KMS-11 (cell line): ENCODE measurements around the gene C2orf76.

Experiments
- H2AFZ ChIP-seq: fragments of 200-600 bp; sonication (generic); 2 replicates; pipeline ENCODE4 v1.6.1; 2016; ENCODE audit warnings: antibody characterized with exemption, mixed run types, low read depth
- H3K27ac ChIP-seq: fragments of 200-600 bp; sonication (generic); 2 replicates; pipeline ENCODE4 v1.6.1; 2016; ENCODE audit warnings: mild to moderate bottlenecking, mixed run types
- H3K27me3 ChIP-seq: fragments of 200-600 bp; sonication (generic); 2 replicates; pipeline ENCODE4 v1.6.1; 2017; ENCODE audit warnings: mild to moderate bottlenecking, low read depth, mixed run types, moderate library complexity; ENCODE audit not compliant: insufficient read depth
- H3K36me3 ChIP-seq: fragments of 200-600 bp; sonication (generic); 2 replicates; pipeline ENCODE4 v1.6.1; 2017; ENCODE audit warnings: mild to moderate bottlenecking, mixed run types; ENCODE audit not compliant: insufficient read depth
- H3K4me1 ChIP-seq: fragments of 200-600 bp; sonication (generic); 2 replicates; pipeline ENCODE4 v1.6.1; 2016; ENCODE audit warnings: mild to moderate bottlenecking, low read depth, mixed run types; ENCODE audit not compliant: poor library complexity, severe bottlenecking
- H3K4me2 ChIP-seq: fragments of 200-600 bp; sonication (generic); 2 replicates; pipeline ENCODE4 v1.7.0; 2016; ENCODE audit warnings: mild to moderate bottlenecking, mixed run types
- H3K4me3 ChIP-seq: fragments of 200-600 bp; sonication (generic); IDR thresholded peaks from 2 replicates; pipeline ENCODE4 v1.6.1; 2017; ENCODE audit warnings: low read depth, low read length, mixed read lengths; ENCODE audit not compliant: insufficient read depth
- H3K79me2 ChIP-seq: fragments of 200-600 bp; sonication (generic); 2 replicates; pipeline ENCODE4 v1.6.1; 2016; ENCODE audit warnings: low read depth, mixed run types; ENCODE audit not compliant: insufficient read depth
- H3K9ac ChIP-seq: fragments of 200-600 bp; sonication (generic); 2 replicates; pipeline ENCODE4 v1.6.1; 2016; ENCODE audit warnings: mild to moderate bottlenecking, mixed run types
- H4K20me1 ChIP-seq: fragments of 200-600 bp; sonication (generic); 2 replicates; pipeline ENCODE4 v1.6.1; 2016; ENCODE audit warnings: mild to moderate bottlenecking, mixed run types; ENCODE audit not compliant: insufficient read depth
- TF ChIP-seq, protein P1 (sequence below): fragments of 200-600 bp; sonication (generic); conservative IDR thresholded peaks from 2 replicates; pipeline ENCODE4 v1.6.1; 2017; ENCODE audit warnings: low read depth, mild to moderate bottlenecking, antibody characterized with exemption, low read length, moderate library complexity, mixed read lengths

C2orf76 gene

GRCh38 chr2:119333833-119334232 is 32.8 kb downstream of the C2orf76 start:
- Histone ChIP-seq H3K27me3 (no peaks in the 10 kb centered on the region), H3K4me2 (no peak overlapping the region), H3K36me3 (no peaks in the 10 kb centered on the region), H3K4me3 (no peak overlapping the region), H4K20me1 (no peaks in the 10 kb centered on the region), H2AFZ (no peak overlapping the region), H3K79me2 (no peaks in the 10 kb centered on the region), H3K9ac (no peak overlapping the region), H3K4me1 (no peaks in the 10 kb centered on the region), H3K27ac (no peak overlapping the region)
- TF ChIP-seq, protein P1, sequence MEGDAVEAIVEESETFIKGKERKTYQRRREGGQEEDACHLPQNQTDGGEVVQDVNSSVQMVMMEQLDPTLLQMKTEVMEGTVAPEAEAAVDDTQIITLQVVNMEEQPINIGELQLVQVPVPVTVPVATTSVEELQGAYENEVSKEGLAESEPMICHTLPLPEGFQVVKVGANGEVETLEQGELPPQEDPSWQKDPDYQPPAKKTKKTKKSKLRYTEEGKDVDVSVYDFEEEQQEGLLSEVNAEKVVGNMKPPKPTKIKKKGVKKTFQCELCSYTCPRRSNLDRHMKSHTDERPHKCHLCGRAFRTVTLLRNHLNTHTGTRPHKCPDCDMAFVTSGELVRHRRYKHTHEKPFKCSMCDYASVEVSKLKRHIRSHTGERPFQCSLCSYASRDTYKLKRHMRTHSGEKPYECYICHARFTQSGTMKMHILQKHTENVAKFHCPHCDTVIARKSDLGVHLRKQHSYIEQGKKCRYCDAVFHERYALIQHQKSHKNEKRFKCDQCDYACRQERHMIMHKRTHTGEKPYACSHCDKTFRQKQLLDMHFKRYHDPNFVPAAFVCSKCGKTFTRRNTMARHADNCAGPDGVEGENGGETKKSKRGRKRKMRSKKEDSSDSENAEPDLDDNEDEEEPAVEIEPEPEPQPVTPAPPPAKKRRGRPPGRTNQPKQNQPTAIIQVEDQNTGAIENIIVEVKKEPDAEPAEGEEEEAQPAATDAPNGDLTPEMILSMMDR: no peak

DNA sequence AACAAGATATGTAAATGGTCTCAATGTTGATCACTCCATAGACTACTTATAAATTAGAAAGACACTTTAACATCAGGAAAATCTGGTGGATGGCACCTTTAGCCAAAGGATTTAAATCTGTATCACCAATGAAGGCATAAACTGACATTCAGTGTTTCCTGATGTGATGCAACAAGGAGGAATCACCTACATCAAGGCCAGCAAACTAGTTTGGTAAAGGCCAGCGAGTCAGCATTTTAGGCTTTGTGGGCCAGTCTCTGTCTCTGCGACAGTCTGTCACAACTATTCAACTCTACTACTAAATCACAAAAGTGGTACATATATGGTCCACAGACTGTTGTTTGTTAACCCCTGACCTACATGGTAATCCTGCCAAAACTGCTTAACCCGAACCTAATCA is 33.3 kb downstream of the C2orf76 start:
- H3K4me1 ChIP-seq: no peaks in the 10 kb centered on the region
- H4K20me1 ChIP-seq: no peaks in the 10 kb centered on the region
- H3K36me3 ChIP-seq: no peaks in the 10 kb centered on the region
- no peaks in the 10 kb centered on the region for H3K27me3 ChIP-seq
- H3K4me3 ChIP-seq: no peak overlapping the region
- no peak overlapping the region for H3K4me2 ChIP-seq
- no peaks in the 10 kb centered on the region for H3K79me2 ChIP-seq
- no peak overlapping the region for H3K9ac ChIP-seq
- no peak overlapping the region for H2AFZ ChIP-seq
- no peak overlapping the region for H3K27ac ChIP-seq
- TF ChIP-seq, protein P1: no peak

GRCh38 chr2:119332953-119333352 is 33.7 kb downstream of the C2orf76 start:
- Histone ChIP-seq H2AFZ (no peak overlapping the region), H4K20me1 (no peaks in the 10 kb centered on the region), H3K27ac (no peak overlapping the region), H3K4me3 (no peak overlapping the region), H3K4me2 (no peak overlapping the region), H3K79me2 (no peaks in the 10 kb centered on the region), H3K9ac (no peak overlapping the region), H3K27me3 (no peaks in the 10 kb centered on the region), H3K36me3 (no peaks in the 10 kb centered on the region), H3K4me1 (no peaks in the 10 kb centered on the region)
- TF ChIP-seq, protein P1: no peak

DNA sequence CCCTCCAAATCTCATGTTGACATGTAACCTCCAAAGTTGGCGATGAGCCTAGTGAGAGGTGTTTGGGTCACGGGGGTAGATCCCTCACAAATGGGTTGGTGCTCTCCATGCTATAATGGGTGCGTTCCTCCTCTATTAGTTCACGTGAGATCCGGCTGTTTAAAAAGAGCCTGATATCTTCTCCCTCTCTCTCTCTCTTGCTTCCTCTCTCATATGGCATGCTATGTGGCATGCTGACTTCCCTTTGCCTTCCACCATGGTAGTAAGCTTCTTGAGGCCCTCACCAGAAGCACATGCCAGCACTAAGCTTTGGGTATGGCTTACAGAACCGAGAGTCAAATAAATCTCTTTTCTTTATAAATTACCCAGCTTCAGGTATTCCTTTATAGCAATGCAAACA is 39.2 kb downstream of the C2orf76 start:
- H3K9ac ChIP-seq: no peak overlapping the region
- H3K27ac ChIP-seq: no peak overlapping the region
- H3K36me3 ChIP-seq: no peaks in the 10 kb centered on the region
- no peaks in the 10 kb centered on the region for H3K27me3 ChIP-seq
- TF ChIP-seq, protein P1: no peak
- H4K20me1 ChIP-seq: no peaks in the 10 kb centered on the region
- no peak overlapping the region for H3K4me3 ChIP-seq
- no peak overlapping the region for H2AFZ ChIP-seq
- H3K79me2 ChIP-seq: no peaks in the 10 kb centered on the region
- no peaks in the 10 kb centered on the region for H3K4me1 ChIP-seq
- H3K4me2 ChIP-seq: no peak overlapping the region

GRCh38 chr2:119326938-119327337 is 39.7 kb downstream of the C2orf76 start:
- Histone ChIP-seq H3K27me3 (no peaks in the 10 kb centered on the region), H3K4me1 (no peaks in the 10 kb centered on the region), H2AFZ (no peak overlapping the region), H3K79me2 (no peaks in the 10 kb centered on the region), H3K27ac (no peak overlapping the region), H4K20me1 (no peaks in the 10 kb centered on the region), H3K4me2 (no peak overlapping the region), H3K4me3 (no peak overlapping the region), H3K9ac (no peak overlapping the region), H3K36me3 (no peaks in the 10 kb centered on the region)
- TF ChIP-seq, protein P1: no peak
